CD14-positive monocyte (primary cell): Measurements from ENCODE around the gene MACROD2. TPM values are rescaled to one million over a fixed set of nuclear protein-coding genes. Genes with fewer than 3 reads are reported as not detected.

Source experiments
- DNase-seq, 3 donors: peaks; one replicate each; pipeline ENCODE4 v3.0.0-alpha.2; 2011 to 2022
- H2AFZ ChIP-seq: 2 replicates; pipeline ENCODE4 v1.6.0; 2012; ENCODE audit warnings: mild to moderate bottlenecking, low read depth, low read length, inconsistent platforms; ENCODE audit not compliant: insufficient read depth, poor library complexity, severe bottlenecking
- H3K27ac ChIP-seq, 2 donors: 1 replicate in 1 of 2; 2 replicates in 1 of 2; pipeline ENCODE4 v1.5.1; 2012 to 2013; ENCODE audit warnings: low read length in 2 of 2, control low read depth in 1 of 2, inconsistent platforms in 1 of 2, low read depth in 1 of 2, mild to moderate bottlenecking in 1 of 2
- H3K27me3 ChIP-seq, 2 donors: one replicate each; pipeline versions ENCODE4 v1.6.0 to v1.6.1; 2011 to 2013; ENCODE audit warnings: low read length in 2 of 2; ENCODE audit not compliant: control insufficient read depth in 2 of 2, insufficient read depth in 2 of 2
- H3K36me3 ChIP-seq, 2 donors: replicated peaks in 1 of 2; 1 replicate in 1 of 2; 2 replicates in 1 of 2; pipeline versions ENCODE4 v1.5.1 to v1.6.1; 2012 to 2013; ENCODE audit warnings: low read length in 2 of 2, control low read depth in 1 of 2, inconsistent platforms in 1 of 2, mild to moderate bottlenecking in 1 of 2; ENCODE audit not compliant: insufficient read depth in 2 of 2, control insufficient read depth in 1 of 2
- H3K4me1 ChIP-seq, 2 donors: 1 replicate in 1 of 2; 2 replicates in 1 of 2; pipeline versions ENCODE4 v1.5.1 to v1.6.1; 2012 to 2013; ENCODE audit warnings: low read length in 2 of 2, control low read depth in 1 of 2, inconsistent platforms in 1 of 2, mild to moderate bottlenecking in 1 of 2, moderate library complexity in 1 of 2; ENCODE audit not compliant: insufficient read depth in 2 of 2, control insufficient read depth in 1 of 2
- H3K4me2 ChIP-seq: replicated peaks from 2 replicates; pipeline ENCODE3; 2012; ENCODE audit warnings: low read length, moderate library complexity, mild to moderate bottlenecking; ENCODE audit not compliant: poor library complexity, severe bottlenecking; ENCODE audit errors: extremely low read depth
- H3K4me3 ChIP-seq, 3 experiments: fragments of 200-600 bp in 1 of 3; sonication (generic) in 1 of 3; replicated peaks in 1 of 3; 1 replicate in 2 of 3; 2 replicates in 1 of 3; pipeline ENCODE4 v1.5.1; 2011 to 2013; ENCODE audit warnings: low read length in 3 of 3, mild to moderate bottlenecking in 3 of 3, control low read depth in 2 of 3, low read depth in 2 of 3, inconsistent platforms in 1 of 3, moderate library complexity in 1 of 3
- H3K79me2 ChIP-seq: 2 replicates; pipeline ENCODE4 v1.6.0; 2012; ENCODE audit warnings: mild to moderate bottlenecking, control low read depth, inconsistent platforms, low read length, moderate library complexity; ENCODE audit not compliant: insufficient read depth
- H3K9ac ChIP-seq: 2 replicates; pipeline ENCODE4 v1.6.0; 2017; ENCODE audit warnings: low read length, mild to moderate bottlenecking; ENCODE audit not compliant: insufficient read depth, poor library complexity, severe bottlenecking
- H3K9me3 ChIP-seq, 2 donors: replicated peaks in 1 of 2; 1 replicate in 1 of 2; 2 replicates in 1 of 2; pipeline versions ENCODE4 v1.5.1 to v1.6.1; 2012 to 2013; ENCODE audit warnings: low read length in 2 of 2, control low read depth in 1 of 2; ENCODE audit not compliant: control insufficient read depth in 1 of 2, insufficient read depth in 1 of 2
- H4K20me1 ChIP-seq: 2 replicates; pipeline ENCODE4 v1.6.0; 2012; ENCODE audit warnings: mild to moderate bottlenecking, low read length, control low read depth, moderate library complexity; ENCODE audit not compliant: insufficient read depth
- H3K27ac Mint-ChIP-seq, 7 donors: one replicate each; pipeline ENCODE4 v1.8.0; 2020; ENCODE audit warnings: mild to moderate bottlenecking in 7 of 7, mixed read lengths in 7 of 7, moderate library complexity in 6 of 7, inconsistent platforms in 2 of 7
- H3K27me3 Mint-ChIP-seq, 3 donors: one replicate each; pipeline ENCODE4 v1.8.0; 2021 to 2022; ENCODE audit warnings: low read depth in 3 of 3, mild to moderate bottlenecking in 3 of 3, mixed read lengths in 3 of 3, moderate library complexity in 3 of 3, inconsistent platforms in 1 of 3
- H3K36me3 Mint-ChIP-seq, 2 donors: one replicate each; pipeline ENCODE4 v1.8.0; 2020; ENCODE audit warnings: mixed read lengths in 2 of 2, inconsistent platforms in 1 of 2, mild to moderate bottlenecking in 1 of 2
- H3K4me1 Mint-ChIP-seq: one replicate; pipeline ENCODE4 v1.8.0; 2020; ENCODE audit warnings: mild to moderate bottlenecking, mixed read lengths
- H3K4me3 Mint-ChIP-seq, 2 donors: one replicate each; pipeline ENCODE4 v1.8.0; 2020; ENCODE audit warnings: mild to moderate bottlenecking in 2 of 2, mixed read lengths in 2 of 2, moderate library complexity in 1 of 2
- H3K9me3 Mint-ChIP-seq, 7 donors: one replicate each; pipeline ENCODE4 v1.8.0; 2020 to 2022; ENCODE audit warnings: mixed read lengths in 7 of 7, mild to moderate bottlenecking in 6 of 7, moderate library complexity in 6 of 7, inconsistent platforms in 2 of 7
- CTCF ChIP-seq: fragments of 200-600 bp; IDR thresholded peaks from one replicate; pipeline ENCODE4 v1.8.0; 2022; ENCODE audit warnings: antibody characterized with exemption, mild to moderate bottlenecking
- WGBS: methylation state at CpG from one replicate; pipeline ENCODE4 v1.1.5; 2013; ENCODE audit warnings: missing lambda C conversion rate; ENCODE audit not compliant: insufficient coverage; 5-methylcytosine and 5-hydroxymethylcytosine counted together
- intact Hi-C, 2 donors: fragments of 100-400 bp; cut with micrococcal nuclease; formaldehyde crosslinking; loops; one replicate each; pipeline versions ENCODE4 v1.15.0 to v1.15.1; 2023
- polyA plus RNA-seq, 3 donors: library from polyadenylated mRNA; depleted of rRNA in 1 of 3; unstranded in 2 of 3; stranded (reverse) in 1 of 3; fragments of 300-500 nt in 2 of 3; fragments of >200 nt in 1 of 3; fragmentation: Illumina TruSeq in 2 of 3; gene quantifications; 1 replicate in 2 of 3; 2 replicates in 1 of 3; pipeline ENCODE4 v1.2.3, GENCODE V29; 2012 to 2021

The MACROD2 gene
- polyA plus RNA-seq, 3 donors = 0.23 TPM; not detected in 2

GRCh38 chr20:15122613-15123012 is 1127.3 kb downstream of the MACROD2 start:
- H3K27me3 Mint-ChIP-seq = peaks cover 0 to 2% (median 0%) of the 10 kb centered on the region in 3 donors
- DNase-seq = no peak
- H3K79me2 ChIP-seq = no peaks in the 10 kb centered on the region
- no peaks in the 10 kb centered on the region for H3K4me1 Mint-ChIP-seq
- no peak overlapping the region for H3K27ac ChIP-seq
- H3K4me2 ChIP-seq = no peak overlapping the region
- peaks cover 0 to 9% of the 10 kb centered on the region in 2 donors for H3K9me3 ChIP-seq
- H3K27ac Mint-ChIP-seq = no peak overlapping the region
- no peaks in the 10 kb centered on the region for H3K36me3 ChIP-seq
- no peaks in the 10 kb centered on the region for H4K20me1 ChIP-seq
- H3K4me3 ChIP-seq = no peak overlapping the region
- no peaks in the 10 kb centered on the region for H3K4me1 ChIP-seq
- peaks cover 0 to 11% (median 6%) of the 10 kb centered on the region in 7 donors for H3K9me3 Mint-ChIP-seq
- H3K4me3 Mint-ChIP-seq = no peak overlapping the region
- no peaks in the 10 kb centered on the region for H3K36me3 Mint-ChIP-seq
- no peaks in the 10 kb centered on the region for H3K27me3 ChIP-seq
- no CpG with 5 or more reads among the region's 1 CpG for WGBS
- no peak for TF ChIP-seq CTCF
- intact Hi-C loops = no loop called here
- H2AFZ ChIP-seq = no peak overlapping the region
- no peak overlapping the region for H3K9ac ChIP-seq

- H3K4me1 ChIP-seq = no peaks in the 10 kb centered on the region
- Mint-ChIP-seq H3K4me3 (no peak overlapping the region), H3K36me3 (no peaks in the 10 kb centered on the region), H3K27me3 (no peaks in the 10 kb centered on the region), H3K4me1 (no peaks in the 10 kb centered on the region), H3K27ac (no peak overlapping the region), H3K9me3 (peaks cover 0 to 7% (median 2%) of the 10 kb centered on the region in 7 donors)
- intact Hi-C loops = no loop called here
- TF ChIP-seq CTCF = no peak
- H2AFZ ChIP-seq = no peak overlapping the region
- H3K27ac ChIP-seq = no peak overlapping the region
- H3K36me3 ChIP-seq = no peaks in the 10 kb centered on the region
- peaks cover 0 to 5% of the 10 kb centered on the region in 2 donors for H3K9me3 ChIP-seq
- WGBS = no CpG with 5 or more reads among the region's 2 CpGs
- H3K4me3 ChIP-seq = no peak overlapping the region
- no peaks in the 10 kb centered on the region for H4K20me1 ChIP-seq
- DNase-seq = no peak
- no peaks in the 10 kb centered on the region for H3K27me3 ChIP-seq
- H3K4me2 ChIP-seq = no peak overlapping the region
- H3K79me2 ChIP-seq = no peaks in the 10 kb centered on the region
- no peak overlapping the region for H3K9ac ChIP-seq
Observed at GRCh38 chr20:15131176-15131575, 1135.9 kb downstream of the MACROD2 start.
